Trophoblast cell (in vitro differentiated cells and primary cell): ENCODE data around the gene GTF2H2C_2.
"Not testable (repeated sequence)": the region's sequence is repeated elsewhere in the genome, so short reads cannot be mapped to it uniquely, and the experiment has no call there.

Source experiments
- DNase-seq, 2 donors: peaks; one replicate each; pipeline ENCODE4 v3.0.0-alpha.2; 2016
- H2AFZ ChIP-seq: 2 replicates; pipeline ENCODE4 v1.6.1; 2013; ENCODE audit warnings: low read length, moderate library complexity, mild to moderate bottlenecking; ENCODE audit not compliant: insufficient read depth, poor library complexity
- H2AK5ac ChIP-seq: 2 replicates; pipeline ENCODE4 v1.6.1; 2013; ENCODE audit warnings: mild to moderate bottlenecking, low read length
- H2BK120ac ChIP-seq: 2 replicates; pipeline ENCODE4 v1.6.1; 2013; ENCODE audit warnings: low read length, mild to moderate bottlenecking, moderate library complexity; ENCODE audit not compliant: insufficient read depth, poor library complexity
- H2BK12ac ChIP-seq: 2 replicates; pipeline ENCODE4 v1.6.1; 2013; ENCODE audit warnings: mild to moderate bottlenecking, low read length, moderate library complexity
- H2BK5ac ChIP-seq: 2 replicates; pipeline ENCODE4 v1.6.1; 2013; ENCODE audit warnings: low read length, low read depth, moderate library complexity, mild to moderate bottlenecking; ENCODE audit not compliant: poor library complexity
- H3K14ac ChIP-seq: 2 replicates; pipeline ENCODE4 v1.6.1; 2013; ENCODE audit warnings: mild to moderate bottlenecking, low read length
- H3K18ac ChIP-seq: 2 replicates; pipeline ENCODE4 v1.6.1; 2013; ENCODE audit warnings: mild to moderate bottlenecking, low read length
- H3K23ac ChIP-seq: 2 replicates; pipeline ENCODE4 v1.6.1; 2013; ENCODE audit warnings: low read length
- H3K27ac ChIP-seq: 2 replicates; pipeline ENCODE4 v1.5.1; 2013; ENCODE audit warnings: low read depth, mild to moderate bottlenecking, inconsistent platforms, low read length, moderate library complexity
- H3K27me3 ChIP-seq: 2 replicates; pipeline ENCODE4 v1.6.1; 2013; ENCODE audit warnings: inconsistent platforms, mild to moderate bottlenecking, low read length, moderate library complexity; ENCODE audit not compliant: insufficient read depth
- H3K36me3 ChIP-seq, 2 experiments: 1 replicate in 1 of 2; 2 replicates in 1 of 2; pipeline ENCODE4 v1.6.1; 2013; ENCODE audit warnings: low read length in 2 of 2, mild to moderate bottlenecking in 2 of 2, moderate library complexity in 1 of 2; ENCODE audit not compliant: insufficient read depth in 2 of 2, control insufficient read depth in 1 of 2
- H3K4ac ChIP-seq: 2 replicates; pipeline ENCODE4 v1.6.1; 2013; ENCODE audit warnings: low read depth, mild to moderate bottlenecking, low read length, moderate library complexity
- H3K4me1 ChIP-seq, 2 experiments: 1 replicate in 1 of 2; 2 replicates in 1 of 2; pipeline ENCODE4 v1.6.1; 2013; ENCODE audit warnings: low read length in 2 of 2, mild to moderate bottlenecking in 2 of 2, moderate library complexity in 1 of 2; ENCODE audit not compliant: insufficient read depth in 2 of 2, control insufficient read depth in 1 of 2
- H3K4me2 ChIP-seq: 2 replicates; pipeline ENCODE4 v1.6.1; 2013; ENCODE audit warnings: inconsistent platforms, mild to moderate bottlenecking, low read length, moderate library complexity
- H3K4me3 ChIP-seq: 2 replicates; pipeline ENCODE4 v1.5.1; 2013; ENCODE audit warnings: mild to moderate bottlenecking, low read depth, low read length, inconsistent platforms
- H3K79me1 ChIP-seq: one replicate; pipeline ENCODE4 v1.6.1; 2013; ENCODE audit warnings: low read length
- H3K79me2 ChIP-seq: 2 replicates; pipeline ENCODE4 v1.6.1; 2013; ENCODE audit warnings: low read length, mild to moderate bottlenecking; ENCODE audit not compliant: control insufficient read depth, insufficient read depth, poor library complexity
- H3K9ac ChIP-seq: 2 replicates; pipeline ENCODE4 v1.6.1; 2013; ENCODE audit warnings: mild to moderate bottlenecking, low read length
- H3K9me3 ChIP-seq: 2 replicates; pipeline ENCODE4 v1.6.1; 2013; ENCODE audit warnings: low read depth, mild to moderate bottlenecking, control low read depth, inconsistent platforms, low read length; ENCODE audit not compliant: insufficient read depth
- H4K12ac ChIP-seq: 2 replicates; pipeline ENCODE4 v1.6.1; 2013; ENCODE audit warnings: low read depth, mild to moderate bottlenecking, low read length, moderate library complexity
- H4K8ac ChIP-seq: 2 replicates; pipeline ENCODE4 v1.6.1; 2013; ENCODE audit warnings: low read depth, mild to moderate bottlenecking, low read length, moderate library complexity
- H4K91ac ChIP-seq: one replicate; pipeline ENCODE4 v1.6.1; 2013; ENCODE audit warnings: low read depth, mild to moderate bottlenecking, low read length, moderate library complexity
- WGBS: extraction: QIAGEN DNeasy Blood & Tissue Kit; methylation state at CpG from one replicate; pipeline ENCODE4 v1.1.7; 2013; ENCODE audit warnings: missing lambda C conversion rate; ENCODE audit not compliant: insufficient read length, insufficient coverage; ENCODE audit errors: extremely low coverage; 5-methylcytosine and 5-hydroxymethylcytosine counted together

GTF2H2C_2 gene

GRCh38 chr5:70415117-70415516 lies at the start of gene GTF2H2C_2:
Gene GTF2H2C_2 (plus strand): TSS chr5:70415368.
- H2BK5ac ChIP-seq, H3K79me2 ChIP-seq, H3K36me3 ChIP-seq, H3K14ac ChIP-seq, H4K91ac ChIP-seq, H3K9ac ChIP-seq, DNase-seq, H3K79me1 ChIP-seq, H2AK5ac ChIP-seq, H3K4ac ChIP-seq, H2AFZ ChIP-seq, H3K27ac ChIP-seq, H3K18ac ChIP-seq, H3K4me1 ChIP-seq, H3K23ac ChIP-seq, H2BK120ac ChIP-seq, H2BK12ac ChIP-seq, H4K12ac ChIP-seq, H4K8ac ChIP-seq, H3K4me2 ChIP-seq, H3K4me3 ChIP-seq, H3K27me3 ChIP-seq, H3K9me3 ChIP-seq: not testable (repeated sequence)
- WGBS: no CpG with 5 or more reads among the region's 39 CpGs

- not testable (repeated sequence) for H3K36me3 ChIP-seq, H4K91ac ChIP-seq, H2BK5ac ChIP-seq, H4K12ac ChIP-seq, H2BK12ac ChIP-seq, H2AK5ac ChIP-seq, H3K4ac ChIP-seq, H3K4me2 ChIP-seq, H4K8ac ChIP-seq, H3K9me3 ChIP-seq, H3K23ac ChIP-seq, H2BK120ac ChIP-seq, H3K4me1 ChIP-seq, H3K79me1 ChIP-seq, H3K27me3 ChIP-seq, DNase-seq, H2AFZ ChIP-seq, H3K18ac ChIP-seq, H3K14ac ChIP-seq, H3K9ac ChIP-seq, H3K79me2 ChIP-seq, H3K27ac ChIP-seq
- WGBS: no CpG with 5 or more reads among the region's 71 CpGs
- peak overlapping the region; percentile 72 for H3K4me3 ChIP-seq
These were observed 14.0 kb upstream of the GTF2H2C_2 start for GRCh38 chr5:70400984-70401686.

- DNase-seq, H2AK5ac ChIP-seq, H3K27ac ChIP-seq, H2BK5ac ChIP-seq, H3K79me2 ChIP-seq, H3K4me1 ChIP-seq, H3K14ac ChIP-seq, H3K4ac ChIP-seq, H4K12ac ChIP-seq, H2AFZ ChIP-seq, H4K91ac ChIP-seq, H3K27me3 ChIP-seq, H3K23ac ChIP-seq, H3K9ac ChIP-seq, H2BK12ac ChIP-seq, H3K79me1 ChIP-seq, H4K8ac ChIP-seq, H3K4me3 ChIP-seq, H3K9me3 ChIP-seq, H3K36me3 ChIP-seq, H3K18ac ChIP-seq, H3K4me2 ChIP-seq, H2BK120ac ChIP-seq: not testable (repeated sequence)
- no CpG with 5 or more reads among the region's 1 CpG for WGBS
These were observed 6.2 kb downstream of the GTF2H2C_2 start for GRCh38 chr5:70421322-70421721.

GRCh38 chr5:70423215-70423614 lies 8.0 kb downstream of the GTF2H2C_2 start:
- not testable (repeated sequence) for H4K12ac ChIP-seq, H4K8ac ChIP-seq, H3K14ac ChIP-seq, H3K9me3 ChIP-seq, H3K4me3 ChIP-seq, H2BK12ac ChIP-seq, H2AK5ac ChIP-seq, H3K27me3 ChIP-seq, H3K9ac ChIP-seq, H3K79me1 ChIP-seq, H3K4me1 ChIP-seq, H3K4me2 ChIP-seq, H2BK120ac ChIP-seq, H3K27ac ChIP-seq, H3K18ac ChIP-seq, H3K23ac ChIP-seq, H3K79me2 ChIP-seq, H4K91ac ChIP-seq, H2AFZ ChIP-seq, DNase-seq, H2BK5ac ChIP-seq, H3K36me3 ChIP-seq, H3K4ac ChIP-seq
- no CpG with 5 or more reads among the region's 3 CpGs for WGBS
